M059J (cell line): ENCODE data around the gene GUCY2D. TPM values are rescaled to one million over a fixed set of nuclear protein-coding genes. Genes with fewer than 3 reads are reported as not detected.
"Not testable (repeated sequence)": the region's sequence is repeated elsewhere in the genome, so short reads cannot be mapped to it uniquely, and the experiment has no call there.

Experiments used
- DNase-seq: peaks from one replicate; pipeline ENCODE4 v3.0.0-alpha.2; 2012; ENCODE audit warnings: low read depth
- total RNA-seq: library from RNA; depleted of rRNA; stranded (reverse); fragments of >200 nt; shearing (Covaris generic); gene quantifications from 2 replicates; pipeline ENCODE4 v1.2.3, GENCODE V29; 2014

GUCY2D gene
- total RNA-seq, 1 experiment from 2014 or later, result not detected

GRCh38 chr17:8044819-8045810 is 42.7 kb downstream of the GUCY2D start:
- no peak for DNase-seq

- DNase-seq, result no peak
Measured at GRCh38 chr17:8046306-8046928, 44.0 kb downstream of the GUCY2D start.

- DNase-seq, result no peak
Measured at GRCh38 chr17:8046929-8047768, 44.7 kb downstream of the GUCY2D start.

DNA sequence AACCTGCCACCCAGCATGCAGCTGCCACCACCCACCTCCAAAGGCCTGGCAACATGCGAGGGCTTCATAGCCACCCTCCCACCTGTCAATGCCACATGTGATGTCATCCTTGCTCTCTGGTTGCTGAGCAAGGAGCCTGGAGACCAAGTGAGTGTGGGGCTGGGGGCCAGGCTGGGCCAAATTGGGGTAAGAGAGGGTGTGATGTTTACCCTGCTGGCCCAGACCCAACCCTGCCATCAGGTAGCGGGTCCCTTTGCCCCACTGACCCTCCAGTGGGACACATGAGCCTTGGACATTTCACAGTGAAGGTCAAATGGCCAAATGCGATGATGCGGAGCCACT is 45.3 kb downstream of the GUCY2D start:
- DNase-seq, result no peak

DNA sequence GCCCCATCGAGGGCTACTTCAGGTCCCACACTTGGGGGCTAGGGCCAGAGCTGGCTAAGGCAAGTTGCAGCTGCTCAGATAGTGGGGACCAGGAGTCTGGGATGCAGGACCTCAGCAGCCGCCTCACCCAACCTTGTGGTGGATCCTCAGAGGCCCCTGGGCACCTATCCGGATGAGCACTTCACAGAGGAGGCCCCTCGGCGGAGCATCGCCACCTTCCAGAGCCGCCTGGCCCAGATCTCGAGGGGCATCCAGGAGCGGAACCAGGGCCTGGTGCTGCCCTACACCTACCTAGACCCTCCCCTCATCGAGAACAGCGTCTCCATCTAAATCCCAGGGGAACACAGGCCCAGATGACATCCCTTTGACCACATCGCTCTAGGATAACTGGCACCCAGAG is 45.8 kb downstream of the GUCY2D start:
- DNase-seq, result no peak

- DNase-seq, result no peak
Measured at GRCh38 chr17:8048736-8049135, 46.3 kb downstream of the GUCY2D start.

DNA sequence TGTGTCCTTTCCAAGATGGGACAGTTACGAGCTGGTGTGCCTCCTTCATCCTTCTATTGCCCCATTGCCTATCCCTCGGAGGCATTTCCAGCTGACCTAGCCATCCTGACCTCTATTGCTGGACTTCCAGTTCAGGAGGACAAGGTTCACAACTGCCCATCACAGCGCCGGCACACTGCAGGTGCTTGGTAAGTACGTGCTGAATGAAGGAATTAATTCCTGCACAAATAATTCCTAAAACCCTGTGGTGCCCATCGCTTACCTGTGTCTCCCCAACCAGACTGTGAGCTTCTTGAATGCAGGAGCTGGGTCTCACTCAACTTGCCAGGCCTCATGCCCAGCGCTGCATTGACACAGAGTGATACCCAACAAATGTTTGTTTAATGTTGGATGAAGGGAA is 49.4 kb downstream of the GUCY2D start:
- DNase-seq, result no peak

DNA sequence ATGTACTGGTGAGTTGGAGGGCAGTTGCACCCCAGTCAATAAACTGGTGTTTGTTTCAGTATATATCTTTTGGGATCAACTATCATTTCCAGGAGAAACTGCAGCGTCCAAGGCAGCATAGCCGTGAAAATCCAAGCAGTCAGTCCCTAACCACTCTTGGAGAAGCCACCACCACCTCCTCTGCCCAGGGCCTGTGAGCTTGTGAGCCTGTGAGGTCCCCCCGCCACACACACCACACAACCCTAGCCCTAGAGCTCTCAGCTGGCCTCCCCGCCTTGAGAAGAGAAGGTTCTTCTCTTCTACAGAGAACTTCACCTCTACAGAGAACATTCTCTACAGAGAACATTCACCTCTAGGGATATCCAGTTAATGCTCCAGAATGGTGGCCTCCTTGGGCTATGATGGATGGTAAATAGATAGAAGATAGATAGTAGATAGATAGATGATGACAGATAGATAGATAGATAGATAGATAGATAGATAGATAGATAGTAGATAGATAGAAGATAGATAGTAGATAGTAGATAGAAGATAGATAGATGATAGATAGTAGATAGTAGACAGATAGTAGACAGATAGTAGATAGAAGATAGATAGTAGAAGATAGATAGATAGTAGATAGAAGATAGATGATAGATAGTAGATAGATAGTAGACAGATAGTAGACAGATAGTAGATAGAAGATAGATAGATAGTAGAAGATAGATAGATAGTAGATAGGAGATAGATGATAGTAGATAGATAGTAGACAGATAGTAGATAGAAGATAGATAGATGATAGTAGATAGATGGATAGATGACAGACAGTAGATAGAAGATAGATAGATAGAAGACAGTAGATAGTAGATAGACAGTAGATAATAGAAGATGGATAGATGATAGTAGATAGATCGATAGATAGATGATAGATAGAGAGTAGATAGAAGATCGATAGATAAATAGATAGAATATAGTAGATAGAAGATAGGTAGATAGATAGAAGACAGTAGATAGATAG is 50.1 kb downstream of the GUCY2D start:
- no peak for DNase-seq

DNA sequence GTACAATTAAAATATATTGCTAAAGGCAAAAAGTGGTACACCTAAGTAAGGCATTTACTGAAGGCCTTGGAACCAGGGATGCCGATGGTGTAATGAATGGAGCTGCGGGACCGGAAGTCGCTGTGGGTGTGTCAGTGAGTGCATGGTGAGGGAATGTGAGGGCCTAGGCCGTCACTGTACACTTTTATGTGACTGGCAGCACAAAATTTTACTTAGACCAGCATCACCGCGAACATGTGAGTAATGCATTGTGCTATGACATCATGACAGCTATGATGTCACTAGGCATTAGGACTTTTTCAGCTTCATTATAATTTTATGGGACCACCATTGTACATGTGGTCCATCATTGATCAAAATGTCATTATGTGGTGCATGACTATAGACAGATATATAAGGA is 51.2 kb downstream of the GUCY2D start:
- peak; percentile 9 for DNase-seq

DNA sequence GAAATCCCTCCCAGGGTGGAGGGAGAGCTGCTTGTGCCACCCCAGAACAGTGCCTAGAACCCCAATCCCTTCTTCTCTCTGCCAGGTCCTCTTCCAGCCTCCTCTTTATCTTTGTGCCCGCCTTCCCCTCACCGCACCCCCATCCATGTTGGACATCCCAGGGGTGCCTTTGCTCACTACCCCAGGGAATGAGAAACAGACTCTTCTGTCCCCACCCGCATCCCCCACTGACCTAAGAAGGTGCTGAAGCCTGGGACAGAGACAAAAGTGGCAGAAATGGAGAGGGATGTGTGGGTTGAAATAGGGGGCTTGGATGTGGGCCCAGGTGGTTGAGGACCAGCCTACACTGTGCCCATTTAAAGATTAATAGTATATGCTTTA is 53.4 kb downstream of the GUCY2D start:
- DNase-seq, result no peak

DNA sequence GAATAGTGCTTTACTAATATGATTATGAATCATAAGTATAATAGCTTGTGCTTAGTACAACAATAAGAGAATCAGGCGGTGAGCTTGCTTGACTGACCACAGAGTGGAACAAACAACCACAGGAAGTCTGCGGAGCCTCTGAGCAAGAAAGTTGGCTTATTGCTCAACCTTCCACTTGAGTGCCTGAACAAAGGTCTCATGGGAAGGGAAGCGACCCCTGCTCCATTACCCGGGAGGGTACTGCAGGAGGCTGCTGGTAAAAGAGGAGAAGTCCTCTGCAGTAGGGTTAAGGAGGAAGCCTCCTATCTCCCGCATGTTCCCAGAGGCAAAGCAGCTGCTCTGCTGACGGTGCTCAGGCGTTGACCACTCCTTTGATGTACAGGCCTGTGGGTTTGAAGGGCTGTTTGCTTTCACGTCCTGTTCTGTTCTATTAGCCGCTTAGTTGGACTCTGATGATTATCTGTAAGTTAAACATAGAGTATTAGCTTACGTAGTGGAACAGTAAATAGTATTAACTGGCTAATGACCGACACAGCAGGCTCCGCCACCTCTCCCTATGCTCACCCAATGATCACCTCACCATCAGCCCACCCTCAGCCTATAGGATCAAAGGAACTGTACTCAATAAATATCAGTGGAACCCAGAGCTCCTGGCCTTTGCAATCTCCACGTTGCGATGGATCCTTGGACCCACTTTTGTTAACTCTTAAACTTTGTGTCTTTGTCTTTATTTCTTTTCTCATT is 54.0 kb downstream of the GUCY2D start:
- DNase-seq, result peak; percentile 50

GRCh38 chr17:8056976-8057625 is 54.7 kb downstream of the GUCY2D start:
- no peak for DNase-seq

DNA sequence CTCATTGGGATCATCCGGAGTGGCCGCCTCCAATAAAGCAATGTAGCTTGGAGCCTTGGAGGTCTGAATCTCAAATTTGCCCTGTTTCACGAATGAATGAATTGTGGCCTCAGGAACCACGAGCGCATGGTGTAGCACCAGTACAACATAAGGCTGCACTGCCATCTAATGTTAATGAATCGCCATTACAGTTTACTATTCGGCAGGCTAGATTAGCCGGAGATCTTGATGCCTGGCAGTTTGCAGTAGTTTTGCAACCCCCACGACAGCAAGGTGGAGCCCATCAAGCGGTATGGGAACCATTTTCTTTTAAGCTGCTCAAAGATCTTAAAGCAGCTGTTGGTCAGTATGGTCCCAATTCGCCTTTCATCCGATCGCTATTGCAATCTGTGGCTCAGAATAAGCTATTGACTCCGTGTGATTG is 55.3 kb downstream of the GUCY2D start:
- peak; percentile 72 for DNase-seq

DNA sequence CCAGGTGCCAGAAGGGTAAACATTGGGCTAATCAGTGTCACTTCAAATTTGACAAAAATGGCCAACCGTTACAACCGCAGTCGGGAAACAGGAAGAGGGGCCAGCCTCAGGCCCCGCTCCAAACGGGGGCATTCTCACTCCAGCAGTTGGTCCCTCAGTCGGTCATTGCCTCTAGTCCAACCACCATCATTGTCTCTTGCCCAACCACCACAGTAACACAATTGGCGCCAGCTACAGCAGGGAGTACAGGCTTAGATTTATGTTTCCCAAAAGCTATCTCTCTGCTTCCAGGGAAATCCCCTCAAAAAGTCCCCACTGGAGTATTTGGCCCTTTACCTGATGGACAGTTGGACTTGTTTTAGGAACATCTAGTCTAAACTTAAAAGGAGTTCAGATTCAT is 56.7 kb downstream of the GUCY2D start:
- no peak for DNase-seq

GRCh38 chr17:8060274-8060673 is 57.9 kb downstream of the GUCY2D start:
- peak; percentile 64 for DNase-seq

- not testable (repeated sequence) for DNase-seq
Measured at GRCh38 chr17:8061851-8062250, 59.4 kb downstream of the GUCY2D start.

DNA sequence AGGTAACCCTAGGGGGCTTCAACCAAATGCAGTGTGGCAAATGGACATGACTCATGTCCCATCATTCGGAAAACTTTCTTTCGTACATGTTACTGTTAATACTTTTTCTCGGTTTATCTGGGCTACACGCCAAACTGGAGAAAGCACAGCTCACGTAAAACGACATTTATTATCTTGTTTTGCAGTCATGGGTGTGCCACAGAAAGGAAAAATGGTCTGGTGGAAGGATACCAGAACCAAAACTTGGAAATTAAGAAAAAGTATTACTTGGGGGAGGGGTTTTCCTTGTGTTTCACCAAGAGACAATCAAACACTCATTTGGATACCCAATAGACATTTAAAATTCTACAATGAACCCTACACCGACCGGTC is 60.0 kb downstream of the GUCY2D start:
- DNase-seq, result peak; percentile 39

GRCh38 chr17:8062807-8063483 is 60.5 kb downstream of the GUCY2D start:
- peak; percentile 23 for DNase-seq
